CD14-positive monocyte (primary cell): Measurements from ENCODE around the gene TIFAB. TPM values are rescaled to one million over a fixed set of nuclear protein-coding genes. Genes with fewer than 3 reads are reported as not detected.

ENCODE experiments used
- DNase-seq, 3 donors: peaks; one replicate each; pipeline ENCODE4 v3.0.0-alpha.2; 2011 to 2022
- H2AFZ ChIP-seq: 2 replicates; pipeline ENCODE4 v1.6.0; 2012; ENCODE audit warnings: mild to moderate bottlenecking, low read depth, low read length, inconsistent platforms; ENCODE audit not compliant: insufficient read depth, poor library complexity, severe bottlenecking
- H3K27ac ChIP-seq, 2 donors: 1 replicate in 1 of 2; 2 replicates in 1 of 2; pipeline ENCODE4 v1.5.1; 2012 to 2013; ENCODE audit warnings: low read length in 2 of 2, control low read depth in 1 of 2, inconsistent platforms in 1 of 2, low read depth in 1 of 2, mild to moderate bottlenecking in 1 of 2
- H3K27me3 ChIP-seq, 2 donors: one replicate each; pipeline versions ENCODE4 v1.6.0 to v1.6.1; 2011 to 2013; ENCODE audit warnings: low read length in 2 of 2; ENCODE audit not compliant: control insufficient read depth in 2 of 2, insufficient read depth in 2 of 2
- H3K36me3 ChIP-seq, 2 donors: replicated peaks in 1 of 2; 1 replicate in 1 of 2; 2 replicates in 1 of 2; pipeline versions ENCODE4 v1.5.1 to v1.6.1; 2012 to 2013; ENCODE audit warnings: low read length in 2 of 2, control low read depth in 1 of 2, inconsistent platforms in 1 of 2, mild to moderate bottlenecking in 1 of 2; ENCODE audit not compliant: insufficient read depth in 2 of 2, control insufficient read depth in 1 of 2
- H3K4me1 ChIP-seq, 2 donors: 1 replicate in 1 of 2; 2 replicates in 1 of 2; pipeline versions ENCODE4 v1.5.1 to v1.6.1; 2012 to 2013; ENCODE audit warnings: low read length in 2 of 2, control low read depth in 1 of 2, inconsistent platforms in 1 of 2, mild to moderate bottlenecking in 1 of 2, moderate library complexity in 1 of 2; ENCODE audit not compliant: insufficient read depth in 2 of 2, control insufficient read depth in 1 of 2
- H3K4me2 ChIP-seq: replicated peaks from 2 replicates; pipeline ENCODE3; 2012; ENCODE audit warnings: low read length, moderate library complexity, mild to moderate bottlenecking; ENCODE audit not compliant: poor library complexity, severe bottlenecking; ENCODE audit errors: extremely low read depth
- H3K4me3 ChIP-seq, 3 experiments: fragments of 200-600 bp in 1 of 3; sonication (generic) in 1 of 3; replicated peaks in 1 of 3; 1 replicate in 2 of 3; 2 replicates in 1 of 3; pipeline ENCODE4 v1.5.1; 2011 to 2013; ENCODE audit warnings: low read length in 3 of 3, mild to moderate bottlenecking in 3 of 3, control low read depth in 2 of 3, low read depth in 2 of 3, inconsistent platforms in 1 of 3, moderate library complexity in 1 of 3
- H3K79me2 ChIP-seq: 2 replicates; pipeline ENCODE4 v1.6.0; 2012; ENCODE audit warnings: mild to moderate bottlenecking, control low read depth, inconsistent platforms, low read length, moderate library complexity; ENCODE audit not compliant: insufficient read depth
- H3K9ac ChIP-seq: 2 replicates; pipeline ENCODE4 v1.6.0; 2017; ENCODE audit warnings: low read length, mild to moderate bottlenecking; ENCODE audit not compliant: insufficient read depth, poor library complexity, severe bottlenecking
- H3K9me3 ChIP-seq, 2 donors: replicated peaks in 1 of 2; 1 replicate in 1 of 2; 2 replicates in 1 of 2; pipeline versions ENCODE4 v1.5.1 to v1.6.1; 2012 to 2013; ENCODE audit warnings: low read length in 2 of 2, control low read depth in 1 of 2; ENCODE audit not compliant: control insufficient read depth in 1 of 2, insufficient read depth in 1 of 2
- H4K20me1 ChIP-seq: 2 replicates; pipeline ENCODE4 v1.6.0; 2012; ENCODE audit warnings: mild to moderate bottlenecking, low read length, control low read depth, moderate library complexity; ENCODE audit not compliant: insufficient read depth
- H3K27ac Mint-ChIP-seq, 7 donors: one replicate each; pipeline ENCODE4 v1.8.0; 2020; ENCODE audit warnings: mild to moderate bottlenecking in 7 of 7, mixed read lengths in 7 of 7, moderate library complexity in 6 of 7, inconsistent platforms in 2 of 7
- H3K27me3 Mint-ChIP-seq, 3 donors: one replicate each; pipeline ENCODE4 v1.8.0; 2021 to 2022; ENCODE audit warnings: low read depth in 3 of 3, mild to moderate bottlenecking in 3 of 3, mixed read lengths in 3 of 3, moderate library complexity in 3 of 3, inconsistent platforms in 1 of 3
- H3K36me3 Mint-ChIP-seq, 2 donors: one replicate each; pipeline ENCODE4 v1.8.0; 2020; ENCODE audit warnings: mixed read lengths in 2 of 2, inconsistent platforms in 1 of 2, mild to moderate bottlenecking in 1 of 2
- H3K4me1 Mint-ChIP-seq: one replicate; pipeline ENCODE4 v1.8.0; 2020; ENCODE audit warnings: mild to moderate bottlenecking, mixed read lengths
- H3K4me3 Mint-ChIP-seq, 2 donors: one replicate each; pipeline ENCODE4 v1.8.0; 2020; ENCODE audit warnings: mild to moderate bottlenecking in 2 of 2, mixed read lengths in 2 of 2, moderate library complexity in 1 of 2
- H3K9me3 Mint-ChIP-seq, 7 donors: one replicate each; pipeline ENCODE4 v1.8.0; 2020 to 2022; ENCODE audit warnings: mixed read lengths in 7 of 7, mild to moderate bottlenecking in 6 of 7, moderate library complexity in 6 of 7, inconsistent platforms in 2 of 7
- CTCF ChIP-seq: fragments of 200-600 bp; IDR thresholded peaks from one replicate; pipeline ENCODE4 v1.8.0; 2022; ENCODE audit warnings: antibody characterized with exemption, mild to moderate bottlenecking
- WGBS: methylation state at CpG from one replicate; pipeline ENCODE4 v1.1.5; 2013; ENCODE audit warnings: missing lambda C conversion rate; ENCODE audit not compliant: insufficient coverage; 5-methylcytosine and 5-hydroxymethylcytosine counted together
- intact Hi-C, 2 donors: fragments of 100-400 bp; cut with micrococcal nuclease; formaldehyde crosslinking; loops; one replicate each; pipeline versions ENCODE4 v1.15.0 to v1.15.1; 2023
- polyA plus RNA-seq, 3 donors: library from polyadenylated mRNA; depleted of rRNA in 1 of 3; unstranded in 2 of 3; stranded (reverse) in 1 of 3; fragments of 300-500 nt in 2 of 3; fragments of >200 nt in 1 of 3; fragmentation: Illumina TruSeq in 2 of 3; gene quantifications; 1 replicate in 2 of 3; 2 replicates in 1 of 3; pipeline ENCODE4 v1.2.3, GENCODE V29; 2012 to 2021

TIFAB gene
- polyA plus RNA-seq, 3 donors = 0.29 to 0.71 (median 0.50) TPM

- H3K27me3 Mint-ChIP-seq = peaks cover 62 to 69% (median 67%) of the 10 kb centered on the region in 3 donors
- peak in 1 of 3 donors; percentile 7 for DNase-seq
- intact Hi-C loops = no loop called here
- peaks cover 44 to 55% of the 10 kb centered on the region in 2 donors for H3K4me1 ChIP-seq
- no peak overlapping the region for H3K27ac ChIP-seq
- peaks cover 61 to 69% of the 10 kb centered on the region in 2 donors for H3K27me3 ChIP-seq
- peaks cover 0 to 29% (median 11%) of the 10 kb centered on the region in 7 donors for H3K9me3 Mint-ChIP-seq
- no peak for TF ChIP-seq CTCF
- H3K4me1 Mint-ChIP-seq = peaks cover 52% of the 10 kb centered on the region
- H3K9me3 ChIP-seq = peaks cover 0 to 23% of the 10 kb centered on the region in 2 donors
- no peak overlapping the region for H3K4me2 ChIP-seq
- no peak overlapping the region for H2AFZ ChIP-seq
- H3K4me3 Mint-ChIP-seq = peak overlapping the region in 1 of 2 donors; percentile 79
- H4K20me1 ChIP-seq = no peaks in the 10 kb centered on the region
- peak overlapping the region in 2 of 7 donors; percentile 3 to 6 for H3K27ac Mint-ChIP-seq
- WGBS = 65% methylated on average over 2 of the region's 3 CpGs
- H3K4me3 ChIP-seq = no peak overlapping the region
- H3K79me2 ChIP-seq = no peaks in the 10 kb centered on the region
- H3K9ac ChIP-seq = no peak overlapping the region
- H3K36me3 ChIP-seq = no peaks in the 10 kb centered on the region
- H3K36me3 Mint-ChIP-seq = peaks cover 2 to 3% of the 10 kb centered on the region in 2 donors
Measured at GRCh38 chr5:135492319-135492626, 40.1 kb upstream of the TIFAB start.

- Histone ChIP-seq H3K9ac (no peak overlapping the region), H3K4me2 (peak overlapping the region; percentile 1), H3K4me1 (peaks cover 44 to 55% of the 10 kb centered on the region in 2 donors), H3K9me3 (peaks cover 0 to 27% of the 10 kb centered on the region in 2 donors), H2AFZ (no peak overlapping the region), H3K79me2 (no peaks in the 10 kb centered on the region), H3K36me3 (no peaks in the 10 kb centered on the region), H3K27ac (no peak overlapping the region), H3K4me3 (no peak overlapping the region), H3K27me3 (peaks cover 63 to 71% of the 10 kb centered on the region in 2 donors), H4K20me1 (no peaks in the 10 kb centered on the region)
- peak overlapping the region in 1 of 2 donors; percentile 95 for H3K4me3 Mint-ChIP-seq
- DNase-seq = no peak
- H3K36me3 Mint-ChIP-seq = peaks cover 2 to 3% of the 10 kb centered on the region in 2 donors
- intact Hi-C loops = no loop called here
- peaks cover 0 to 29% (median 11%) of the 10 kb centered on the region in 7 donors for H3K9me3 Mint-ChIP-seq
- no peak overlapping the region for H3K27ac Mint-ChIP-seq
- H3K4me1 Mint-ChIP-seq = peaks cover 52% of the 10 kb centered on the region
- no peak for TF ChIP-seq CTCF
- H3K27me3 Mint-ChIP-seq = peaks cover 63 to 71% (median 70%) of the 10 kb centered on the region in 3 donors
- WGBS = 7% methylated on average over 28 of the region's 40 CpGs
Measured at GRCh38 chr5:135491552-135492318, 39.6 kb upstream of the TIFAB start.
